HG03097 (cell line): ENCODE results near the gene DNAJC13.
"Not testable (repeated sequence)": the region's sequence is repeated elsewhere in the genome, so short reads cannot be mapped to it uniquely, and the experiment has no call there.

Source experiments
- ATAC-seq: cut with Tn5 transposase; IDR thresholded peaks from one replicate; pipeline ENCODE4 v1.9.1; 2021; ENCODE audit not compliant: unreplicated experiment, low FRiP score

Gene DNAJC13

DNA sequence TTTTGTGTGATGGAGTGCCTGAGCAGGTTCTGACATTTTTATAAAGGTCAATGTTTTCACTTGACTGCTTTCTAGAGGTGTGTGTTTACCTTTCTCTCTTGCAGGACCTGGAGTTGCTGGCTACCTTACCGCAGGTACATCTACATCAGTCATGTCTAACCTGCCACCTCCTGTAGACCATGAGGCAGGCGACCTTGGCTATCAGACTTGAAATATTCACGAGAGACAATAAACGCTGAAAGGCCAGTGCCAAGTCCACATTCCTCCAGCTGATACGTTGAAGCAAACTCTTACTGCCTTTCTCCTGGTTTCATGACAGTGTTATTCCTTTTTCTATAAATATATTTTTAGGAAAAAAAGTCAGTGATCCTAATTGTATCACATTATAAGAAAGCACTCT, 120.8 kb downstream of the DNAJC13 start:
- ATAC-seq, result no peak

DNA sequence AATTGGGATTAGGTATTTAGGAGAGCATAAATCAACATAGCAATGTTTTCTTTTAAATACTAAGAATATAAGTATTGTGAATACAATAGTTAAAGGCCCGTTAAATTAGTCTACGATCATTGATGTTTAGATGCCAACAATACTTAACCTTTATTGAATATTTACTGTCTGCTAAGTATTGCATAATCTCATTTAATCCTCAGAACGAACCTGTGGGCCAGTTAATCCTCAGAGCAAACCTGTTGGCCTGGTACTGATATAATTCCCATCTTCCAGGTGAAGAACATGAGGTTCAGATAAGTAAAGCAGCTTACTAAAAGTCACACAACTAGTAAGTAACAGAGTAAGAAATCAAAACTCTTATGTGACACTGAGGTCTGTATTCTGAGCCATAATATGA, 122.4 kb downstream of the DNAJC13 start:
- no peak for ATAC-seq

DNA sequence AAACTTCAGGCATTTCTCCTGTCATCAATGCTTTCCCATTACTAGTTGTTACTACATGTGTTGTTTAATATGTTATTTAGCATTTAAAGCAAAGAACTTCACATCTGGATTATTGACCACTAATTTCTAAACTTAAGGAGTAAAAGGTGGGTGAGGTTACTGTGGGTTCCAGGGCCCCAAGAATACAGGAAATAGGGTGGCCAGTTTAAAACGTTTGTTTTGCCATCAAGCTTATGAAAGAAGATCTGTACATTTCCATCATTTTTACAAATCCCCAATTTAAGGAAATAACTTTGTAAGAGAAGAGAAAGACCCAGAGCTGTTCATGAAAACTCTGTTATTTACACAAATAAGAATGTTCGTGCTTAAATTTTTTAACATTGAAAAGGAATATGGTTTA, 125.3 kb downstream of the DNAJC13 start:
- no peak for ATAC-seq

DNA sequence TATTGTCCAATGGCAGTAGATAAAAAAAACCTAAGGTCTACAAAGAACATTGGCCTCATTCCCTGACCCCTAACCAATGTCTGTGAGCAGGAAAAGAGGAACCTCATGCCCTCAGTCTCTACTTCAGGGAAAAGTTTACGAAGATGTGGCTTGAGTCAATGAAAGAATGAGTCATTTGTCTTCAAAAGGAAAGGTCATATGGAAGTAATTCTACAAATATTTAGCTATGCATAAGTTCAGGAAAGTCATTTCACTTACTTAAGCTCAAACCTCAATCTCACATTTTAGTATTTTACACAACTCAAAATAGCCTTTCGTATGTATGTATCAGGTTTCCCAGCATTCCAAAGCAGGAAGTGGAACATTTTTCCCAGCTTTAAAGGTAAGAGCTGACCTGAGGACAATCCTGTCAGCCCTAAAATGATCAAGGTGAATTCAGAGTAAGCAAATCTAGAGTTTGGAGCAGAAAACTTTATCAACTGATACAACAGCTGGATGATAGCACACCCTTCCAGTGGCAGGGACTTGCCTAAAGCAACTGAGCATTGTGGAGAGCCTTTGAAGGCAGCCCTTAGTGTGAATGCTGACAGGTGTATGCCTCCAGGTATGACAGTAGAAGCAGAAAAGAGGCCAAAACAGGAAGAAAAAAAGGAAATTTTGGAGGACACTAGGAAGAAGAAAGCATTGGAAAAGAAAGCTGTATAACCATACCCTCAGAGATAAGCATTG, 125.9 kb downstream of the DNAJC13 start:
- no peak for ATAC-seq

- no peak for ATAC-seq
Observed at GRCh38 chr3:132544130-132544529, 126.8 kb downstream of the DNAJC13 start.

- no peak for ATAC-seq
Observed at GRCh38 chr3:132545471-132545870, 128.2 kb downstream of the DNAJC13 start.

- no peak for ATAC-seq
Observed at GRCh38 chr3:132549169-132549568, 131.9 kb downstream of the DNAJC13 start.

DNA sequence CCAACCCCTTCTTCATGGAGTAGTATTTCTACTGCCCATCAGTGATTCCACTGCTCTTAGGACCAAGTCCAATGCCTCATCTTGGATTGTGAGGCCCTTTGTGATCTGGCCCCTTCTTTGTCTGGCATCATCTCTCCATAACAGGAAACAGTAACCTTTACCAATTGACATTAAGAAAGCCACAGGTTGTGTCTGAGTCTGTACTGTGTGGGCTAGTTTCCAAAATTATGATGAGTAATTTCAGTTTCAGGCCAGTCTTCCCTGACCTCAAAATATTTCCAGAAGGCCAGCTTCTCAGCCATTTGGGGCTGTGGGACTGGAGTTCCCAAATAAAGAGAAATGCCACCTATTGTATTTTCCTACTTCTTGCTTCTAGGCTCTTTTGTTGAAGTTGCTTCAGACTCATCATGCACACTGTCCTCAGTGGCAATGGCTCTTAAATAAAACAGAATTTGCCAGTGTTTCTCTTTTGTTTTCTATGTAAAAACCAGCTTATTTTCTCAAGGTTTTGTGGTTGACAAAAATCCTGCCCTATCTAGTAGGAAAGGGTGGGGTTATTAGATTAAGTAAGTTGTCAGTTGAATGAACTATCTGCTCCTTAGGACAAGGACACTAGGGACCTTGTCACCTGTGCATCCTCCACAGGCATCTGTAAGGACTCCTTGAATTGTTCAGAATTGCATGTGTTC, 132.7 kb downstream of the DNAJC13 start:
- peak; percentile 66 for ATAC-seq

DNA sequence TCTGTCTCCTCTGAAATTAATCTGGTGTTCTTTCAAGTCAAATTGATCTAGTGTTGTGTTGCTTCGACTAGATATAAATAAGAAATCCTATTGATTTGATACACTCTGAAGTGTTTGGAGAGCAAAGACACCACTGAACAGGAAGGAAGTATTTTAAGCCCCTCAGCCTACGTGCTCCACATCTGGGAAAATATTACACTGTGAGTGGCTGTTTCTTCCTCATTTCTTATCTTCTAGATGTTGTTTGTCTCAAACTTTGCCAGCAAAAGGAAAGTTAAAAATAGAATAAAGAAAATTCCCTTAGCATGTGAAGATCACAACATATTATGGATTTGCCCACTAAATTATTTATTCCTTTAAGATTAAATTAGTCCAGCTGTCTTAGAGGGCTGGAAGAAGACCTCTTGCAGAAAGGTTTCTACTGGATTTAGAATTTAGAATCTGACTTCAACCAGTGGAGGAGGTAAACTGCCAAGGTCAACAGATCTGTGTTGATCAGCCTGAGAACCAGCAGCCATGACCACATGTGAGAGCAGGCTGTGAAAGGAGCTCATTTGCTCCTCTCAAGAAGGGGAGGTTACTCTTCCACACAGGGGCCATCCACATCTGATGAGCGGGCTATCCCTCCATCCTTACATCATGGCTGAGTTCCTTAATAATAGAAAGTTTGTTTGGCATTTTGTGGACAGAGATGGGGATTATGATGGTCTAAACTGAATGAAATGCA, 133.4 kb downstream of the DNAJC13 start:
- ATAC-seq, result no peak

DNA sequence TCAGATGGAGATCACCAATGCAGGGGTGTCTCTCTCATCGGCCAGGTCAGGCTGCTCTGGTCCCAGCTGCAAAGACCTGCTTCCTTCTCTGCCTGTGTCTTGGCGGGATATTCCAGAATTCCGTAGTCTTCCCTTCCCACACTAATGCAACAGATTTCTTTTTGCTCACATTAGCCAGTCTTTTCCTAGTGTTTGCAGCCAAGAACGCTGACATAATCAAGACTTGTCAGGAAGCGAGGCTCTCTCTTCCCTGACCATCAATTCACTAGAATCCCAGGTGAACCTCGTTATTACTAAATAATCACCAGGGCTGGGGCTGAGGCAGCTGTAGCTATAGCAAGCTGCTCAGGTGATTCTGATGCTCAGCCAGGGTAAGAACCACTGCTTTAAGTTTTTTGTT, 136.5 kb downstream of the DNAJC13 start:
- no peak for ATAC-seq

DNA sequence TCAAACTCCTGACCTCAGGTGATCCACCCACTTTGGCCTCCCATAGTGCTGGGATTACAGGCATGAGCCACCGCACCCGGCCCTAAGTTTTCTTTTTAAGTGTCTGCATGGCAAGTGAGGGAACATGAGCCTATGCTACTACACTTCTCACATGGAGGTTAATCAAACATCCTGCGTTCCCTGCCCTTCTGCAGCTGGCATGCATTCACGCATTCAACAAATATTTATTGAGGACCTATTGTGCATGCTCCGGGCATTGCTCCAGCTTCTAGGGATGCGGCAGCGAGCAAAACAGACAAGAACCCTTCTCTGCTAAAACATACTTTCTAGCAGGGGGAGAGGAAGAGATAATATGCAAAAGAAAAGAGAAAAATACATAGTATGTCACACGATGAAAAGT, 137.1 kb downstream of the DNAJC13 start:
- no peak for ATAC-seq

- no peak for ATAC-seq
Observed at GRCh38 chr3:132555306-132556035, 138.2 kb downstream of the DNAJC13 start.

DNA sequence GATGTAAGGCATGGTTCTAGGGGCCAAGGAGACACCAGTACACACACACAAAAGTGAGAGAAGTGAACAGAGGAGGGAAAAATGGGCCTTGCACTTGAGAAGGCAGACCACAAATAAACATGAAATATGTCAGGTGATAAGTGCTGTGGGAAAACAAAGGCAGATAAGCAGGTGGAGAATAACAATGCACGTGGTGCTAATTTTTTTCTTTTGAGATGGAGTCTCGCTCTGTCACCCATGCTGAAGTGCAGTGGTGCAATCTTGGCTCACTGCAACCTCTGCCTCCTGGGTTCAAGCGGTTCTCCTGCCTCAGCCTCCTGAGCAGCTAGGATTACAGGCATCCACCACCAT, 138.7 kb downstream of the DNAJC13 start:
- ATAC-seq, result not testable (repeated sequence)

- ATAC-seq, result no peak
Observed at GRCh38 chr3:132556508-132557159, 139.3 kb downstream of the DNAJC13 start.

DNA sequence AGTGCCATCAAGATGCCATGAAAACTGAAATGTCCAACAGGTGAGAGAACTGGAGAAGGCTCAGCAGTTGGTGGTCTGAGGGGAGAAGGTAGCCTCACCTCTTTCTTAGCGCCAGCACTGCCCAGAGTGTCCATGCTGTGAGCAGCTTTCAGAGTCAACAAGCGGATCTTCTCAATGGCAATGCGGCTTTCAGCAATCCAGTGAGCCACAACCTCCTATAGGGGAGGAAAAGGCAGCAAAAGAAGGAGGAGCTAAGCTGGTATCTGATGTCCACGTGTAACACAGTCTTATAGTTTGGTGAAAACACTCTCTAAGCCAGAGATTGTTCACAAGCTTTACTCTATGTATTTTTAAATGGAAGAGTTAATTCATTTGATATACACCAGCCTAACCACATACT, 143.7 kb downstream of the DNAJC13 start:
- no peak for ATAC-seq

- ATAC-seq, result no peak
Observed at GRCh38 chr3:132563420-132564069, 146.2 kb downstream of the DNAJC13 start.

GRCh38 chr3:132564070-132564465, 146.8 kb downstream of the DNAJC13 start:
- no peak for ATAC-seq

GRCh38 chr3:132568422-132568821, 151.1 kb downstream of the DNAJC13 start:
- no peak for ATAC-seq

DNA sequence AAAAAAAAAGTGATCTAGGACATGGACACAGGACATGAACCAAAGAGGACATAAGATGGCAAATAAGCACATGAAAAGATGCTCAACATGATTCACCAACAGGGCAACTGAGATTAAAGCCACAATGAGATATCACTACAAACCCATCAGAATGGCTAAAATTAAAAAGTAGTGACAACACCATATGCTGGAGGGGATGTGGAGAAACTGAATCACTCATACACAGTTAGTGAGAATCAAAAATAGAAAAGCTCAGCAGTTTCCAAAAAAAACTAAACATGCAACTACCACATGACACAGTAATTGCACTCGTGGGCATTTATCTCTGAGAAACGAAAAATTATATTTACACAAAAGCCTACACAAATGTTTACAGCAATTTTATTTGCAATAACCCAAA, 151.9 kb downstream of the DNAJC13 start:
- no peak for ATAC-seq

- no peak for ATAC-seq
Observed at GRCh38 chr3:132569580-132569979, 152.3 kb downstream of the DNAJC13 start.
